GM12864 (cell line): Measurements from ENCODE around the gene CCR7.

Experiments used
- DNase-seq: peaks from one replicate; pipeline ENCODE4 v3.0.0-alpha.2; 2011; ENCODE audit warnings: low read depth
- H3K4me3 ChIP-seq: 2 replicates; pipeline ENCODE4 v1.5.1; 2011; ENCODE audit warnings: mild to moderate bottlenecking, low read depth, low read length, control low read depth
- CTCF ChIP-seq: IDR thresholded peaks from 2 replicates; pipeline ENCODE4 v1.5.1; 2011; ENCODE audit warnings: low read depth, mild to moderate bottlenecking, moderate library complexity, low read length, control low read depth, inconsistent platforms; ENCODE audit errors: missing control alignments

CCR7 gene

GRCh38 chr17:40515491-40516041 is 49.7 kb downstream of the CCR7 start:
- TF ChIP-seq CTCF, result no peak
- no peak for DNase-seq
- no peak overlapping the region for H3K4me3 ChIP-seq

- DNase-seq, result no peak
Measured at GRCh38 chr17:40515011-40515410, 50.3 kb downstream of the CCR7 start.

GRCh38 chr17:40514013-40514875 is 51.0 kb downstream of the CCR7 start:
- DNase-seq, result no peak
- no peak for TF ChIP-seq CTCF

More at GRCh38 chr17:40515011-40515410, 50.3 kb downstream of the CCR7 start:
- no peak for TF ChIP-seq CTCF
- H3K4me3 ChIP-seq, result no peak overlapping the region

GRCh38 chr17:40511667-40512220 is 53.5 kb downstream of the CCR7 start:
- no peak for TF ChIP-seq CTCF
- H3K4me3 ChIP-seq, result no peak overlapping the region
- DNase-seq, result no peak

More at GRCh38 chr17:40514013-40514875, 51.0 kb downstream of the CCR7 start:
- no peak overlapping the region for H3K4me3 ChIP-seq

- DNase-seq, result no peak
- no peak for TF ChIP-seq CTCF
- H3K4me3 ChIP-seq, result no peak overlapping the region
Measured at GRCh38 chr17:40511136-40511535, 54.1 kb downstream of the CCR7 start.

- no peak overlapping the region for H3K4me3 ChIP-seq
- no peak for TF ChIP-seq CTCF
- no peak for DNase-seq
Measured at GRCh38 chr17:40510328-40510648, 55.0 kb downstream of the CCR7 start.
